T follicular helper cell (primary cell): ENCODE results near the gene TROAP.
"Not testable (repeated sequence)": the region's sequence is repeated elsewhere in the genome, so short reads cannot be mapped to it uniquely, and the experiment has no call there.

Experiments used
- DNase-seq: peaks from one replicate; pipeline ENCODE4 v3.0.0-alpha.2; 2020; ENCODE audit warnings: low read depth
- total RNA-seq, 2 experiments: gene quantifications; one replicate each; lab custom pipeline; 2026; lab: John Stamatoyannopoulos, UW

Gene TROAP
- 0.30 to 1.00 reads per million in 2 experiments for total RNA-seq

- peak; percentile 96 for DNase-seq
Observed at GRCh38 chr12:49322708-49323523, at the start of gene TROAP. TSS of gene TROAP (plus strand) at chr12:49323255. CDS start at chr12:49323609, 354 bp downstream.

- DNase-seq = no peak
Observed at GRCh38 chr12:49273726-49274395, 49.2 kb upstream of the TROAP start.

DNA sequence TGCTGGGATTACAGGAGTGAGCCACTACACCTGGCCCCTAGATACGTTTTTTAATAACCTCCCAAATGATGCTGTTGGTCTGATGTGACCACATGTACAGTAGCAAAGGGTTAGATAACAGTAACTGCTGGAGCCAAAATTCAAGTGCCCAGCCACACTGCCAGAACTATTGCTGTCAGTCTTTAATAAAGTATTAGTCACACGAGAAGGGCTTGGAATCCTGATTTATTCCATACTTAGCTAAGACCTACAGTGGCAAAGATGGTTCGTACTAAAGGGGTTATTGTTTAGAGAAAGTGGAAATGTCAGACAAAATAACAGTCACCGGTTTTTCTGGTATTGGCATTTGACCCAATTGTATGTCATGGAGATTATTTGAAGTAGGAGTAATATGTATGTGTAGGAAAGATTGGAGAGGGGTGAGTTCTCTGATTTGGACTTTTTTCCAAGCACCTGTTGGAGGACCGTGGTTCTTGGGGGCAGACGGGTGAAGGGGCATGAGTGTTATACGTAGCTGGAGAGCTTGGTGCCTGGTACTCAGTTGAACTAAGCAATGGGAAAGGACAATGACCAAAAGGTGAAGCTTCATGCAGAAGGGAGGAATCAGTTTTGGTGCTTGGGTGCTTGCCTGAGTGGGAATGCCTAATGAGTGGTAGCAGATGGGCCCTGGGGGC lies 48.5 kb upstream of the TROAP start:
- no peak for DNase-seq

DNA sequence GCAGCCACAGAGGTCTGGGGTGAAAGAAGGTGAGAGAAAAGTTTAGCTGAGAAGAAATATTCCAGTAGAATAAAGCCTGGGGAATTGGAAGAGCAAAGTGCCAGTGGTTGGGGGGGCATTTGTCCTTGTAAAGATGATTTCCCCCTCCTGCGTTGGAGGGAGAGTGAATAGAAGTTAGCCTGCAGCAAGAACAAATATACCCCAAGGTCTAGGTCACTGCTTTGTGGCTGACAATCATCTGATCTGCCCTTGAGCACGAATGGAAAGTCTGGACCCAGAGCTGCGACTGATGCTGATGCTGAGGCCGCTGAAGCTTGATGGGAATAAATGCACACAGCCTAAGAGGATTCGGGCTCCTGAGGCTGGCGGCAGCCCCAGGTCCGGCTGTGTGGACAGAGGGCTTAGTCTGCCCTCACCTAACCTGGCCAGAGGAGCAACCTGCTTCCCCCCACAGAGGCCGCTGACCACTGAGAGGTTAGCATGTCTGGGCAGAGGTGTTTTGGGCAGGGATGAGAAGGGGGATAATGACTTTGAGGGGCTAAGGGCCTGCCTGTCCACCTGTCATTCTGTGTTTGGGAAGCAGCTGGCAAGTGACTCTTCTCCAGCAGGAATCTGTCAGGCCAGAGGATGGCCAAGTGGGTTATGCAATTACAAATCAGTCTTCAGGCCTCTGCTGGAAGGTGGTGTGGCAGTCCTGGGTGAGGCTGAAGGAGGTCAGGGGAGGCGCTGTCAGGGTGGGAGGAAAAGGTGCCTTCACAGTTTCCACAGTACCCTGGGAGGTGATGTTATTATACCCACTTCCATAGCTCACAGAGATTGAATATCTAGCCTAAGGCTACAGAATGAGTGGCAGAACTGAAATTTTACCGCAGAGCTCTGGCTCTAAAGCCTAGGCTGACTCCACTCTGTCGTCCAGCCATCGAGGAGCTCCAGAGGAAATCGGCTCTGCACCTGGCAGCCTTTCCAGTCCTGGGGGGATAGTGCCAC lies 46.5 kb upstream of the TROAP start:
- no peak for DNase-seq

DNA sequence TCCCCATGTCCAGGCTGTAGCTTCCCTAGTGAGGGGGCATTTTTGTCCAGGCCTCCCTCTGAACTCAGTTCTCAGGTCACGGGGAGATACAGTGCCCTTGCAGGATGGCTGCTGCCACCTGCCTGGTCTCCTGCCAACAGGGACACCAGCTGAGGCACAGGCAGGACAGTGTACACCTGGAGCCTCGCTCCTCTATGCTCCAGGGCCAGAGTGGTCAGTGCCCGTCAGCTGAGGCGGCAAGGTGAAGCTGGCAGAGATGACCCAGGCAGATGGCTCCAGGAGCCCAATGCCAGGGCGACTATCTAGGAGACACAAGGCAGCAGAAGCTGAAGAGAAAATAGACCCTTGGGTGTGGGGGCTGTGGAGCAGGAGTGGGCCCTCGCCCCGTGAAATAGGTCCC lies 45.6 kb upstream of the TROAP start:
- no peak for DNase-seq

- DNase-seq = no peak
Observed at GRCh38 chr12:49279706-49280159, 43.3 kb upstream of the TROAP start.

- DNase-seq = not testable (repeated sequence)
Observed at GRCh38 chr12:49280545-49280944, 42.5 kb upstream of the TROAP start.

DNA sequence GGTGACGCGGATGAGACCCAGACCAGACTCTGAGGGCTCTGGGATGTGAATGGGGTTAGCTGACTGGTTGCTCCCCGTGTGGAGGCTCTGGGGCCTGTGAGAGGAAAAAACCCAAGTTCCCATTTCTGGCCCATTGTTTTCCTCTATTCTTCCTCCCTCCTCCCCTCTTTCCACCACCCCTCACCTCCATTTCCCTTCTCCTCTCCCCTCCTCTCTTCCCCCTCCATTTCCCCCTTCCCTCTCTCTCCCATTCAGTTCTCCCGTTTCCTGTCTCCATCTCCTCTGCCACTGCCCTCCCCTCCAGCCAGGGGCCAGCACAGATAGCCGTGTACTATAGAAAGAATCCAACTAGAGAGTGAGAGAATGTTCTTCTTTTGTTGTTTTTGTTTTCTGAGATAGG lies 40.8 kb upstream of the TROAP start:
- DNase-seq = no peak

- DNase-seq = not testable (repeated sequence)
Observed at GRCh38 chr12:49282740-49283375, 40.2 kb upstream of the TROAP start.

- no peak for DNase-seq
Observed at GRCh38 chr12:49283541-49284429, 39.3 kb upstream of the TROAP start.

GRCh38 chr12:49284672-49285071 lies 38.4 kb upstream of the TROAP start:
- no peak for DNase-seq

DNA sequence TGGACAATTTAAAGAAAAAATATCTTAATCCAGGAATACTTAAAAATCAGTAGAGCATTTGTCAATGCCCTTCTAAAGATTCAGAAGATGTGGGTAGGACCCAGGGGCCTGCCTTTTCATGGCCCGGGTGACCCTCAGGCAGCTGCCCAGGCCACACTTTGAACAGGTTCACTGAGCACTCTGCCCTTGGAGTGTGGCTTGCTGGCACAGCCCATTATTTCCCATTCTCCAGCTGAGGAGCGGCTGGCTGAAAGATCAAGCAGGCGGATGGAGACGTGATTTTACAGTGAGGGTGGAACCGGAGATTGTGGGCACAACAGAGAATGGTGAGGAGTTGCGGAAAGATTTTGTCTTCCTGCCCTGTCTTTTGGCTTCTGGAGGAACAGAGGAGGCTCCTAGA lies 35.2 kb upstream of the TROAP start:
- DNase-seq = no peak

GRCh38 chr12:49288412-49288853 lies 34.6 kb upstream of the TROAP start:
- DNase-seq = peak; percentile 56

DNA sequence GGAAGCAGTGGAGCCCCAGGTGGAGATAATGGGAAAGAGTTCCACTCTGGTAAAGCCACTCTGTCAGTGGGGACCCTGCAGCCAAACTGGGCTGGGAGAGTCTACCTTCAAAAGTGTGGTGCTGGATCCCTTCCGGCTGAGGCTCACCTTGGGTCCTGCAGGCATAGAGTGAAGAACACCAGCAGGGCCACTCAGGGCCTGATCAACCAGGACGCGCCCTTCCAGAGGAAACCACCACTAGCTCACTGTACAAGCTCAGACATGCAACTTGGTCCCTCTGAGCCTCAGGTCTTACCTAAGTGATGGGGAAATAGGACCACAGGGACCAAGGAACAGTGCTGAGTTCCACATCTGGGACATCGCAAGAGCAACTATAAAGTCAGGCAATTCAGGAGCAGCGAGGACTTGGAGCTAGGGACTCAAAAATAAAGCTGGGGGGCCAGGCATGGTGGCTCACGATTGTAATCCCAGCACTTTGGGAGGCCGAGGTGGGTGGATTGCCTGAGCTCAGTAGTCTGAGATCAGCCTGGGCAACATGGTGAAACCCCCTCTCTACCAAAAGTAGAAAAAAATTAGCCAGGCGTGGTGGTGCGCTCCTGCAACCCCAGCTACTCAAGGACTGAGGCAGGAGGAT lies 34.0 kb upstream of the TROAP start:
- DNase-seq = no peak

GRCh38 chr12:49292729-49293055 lies 30.4 kb upstream of the TROAP start:
- DNase-seq = no peak

DNA sequence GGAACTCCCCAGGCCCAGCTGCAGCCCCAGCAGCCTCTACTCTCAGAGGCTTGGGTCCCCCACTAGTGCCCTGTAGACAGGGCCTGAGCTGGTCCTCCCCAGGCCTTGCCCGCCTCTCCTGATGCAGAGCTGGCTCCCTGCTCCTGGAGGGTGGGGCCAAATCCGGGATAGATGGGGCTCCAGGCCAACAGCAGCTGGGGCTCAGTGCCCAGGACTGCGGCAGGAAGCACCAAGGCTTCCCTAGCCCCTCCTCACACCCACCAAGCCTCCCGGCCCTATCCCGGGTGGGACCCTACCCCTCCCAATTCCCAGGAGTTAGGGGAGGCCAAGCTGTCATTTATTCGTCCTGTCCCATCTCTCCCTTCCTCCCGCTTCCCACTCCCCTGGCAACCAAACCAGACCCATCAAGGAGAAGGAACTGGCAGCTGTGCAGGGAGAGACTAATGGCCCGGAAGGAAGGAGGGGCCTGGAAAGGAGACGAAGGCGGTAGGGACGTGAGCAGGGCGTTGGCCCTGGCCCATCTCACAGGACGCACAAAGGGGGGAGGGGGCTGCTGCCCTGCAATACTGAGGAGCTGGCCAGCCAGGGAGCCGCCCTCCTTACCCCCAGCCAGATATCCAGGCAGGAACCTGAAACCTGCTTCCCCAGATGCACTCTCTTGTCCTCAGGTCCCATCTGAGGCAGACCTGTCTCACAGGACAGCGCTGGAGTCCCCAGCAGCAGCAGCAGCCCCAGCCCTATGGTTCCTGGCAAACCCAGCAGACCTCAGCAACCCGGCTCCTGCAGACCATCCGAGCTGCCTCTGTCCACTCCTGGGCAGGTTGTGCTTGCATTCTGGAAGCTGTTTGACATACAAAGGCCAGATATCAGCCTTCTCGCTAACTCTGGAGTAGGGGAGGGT lies 29.7 kb upstream of the TROAP start:
- DNase-seq = no peak

GRCh38 chr12:49294086-49294803 lies 28.8 kb upstream of the TROAP start:
- no peak for DNase-seq

- no peak for DNase-seq
Observed at GRCh38 chr12:49294804-49295081, 28.3 kb upstream of the TROAP start.
